GOT3 (cell line): Measurements from ENCODE around the gene CDH4.
"Not testable (repeated sequence)": the region's sequence is repeated elsewhere in the genome, so short reads cannot be mapped to it uniquely, and the experiment has no call there.

Experiments used
- DNase-seq: peaks from one replicate; lab custom pipeline; 2025; ENCODE audit warnings: mixed read lengths; lab: John Stamatoyannopoulos, UW

Gene CDH4

GRCh38 chr20:61963885-61964674 lies 712.0 kb downstream of the CDH4 start:
- DNase-seq, result no peak

GRCh38 chr20:61964675-61965605 lies 712.9 kb downstream of the CDH4 start:
- no peak for DNase-seq

GRCh38 chr20:61965606-61966491 lies 713.8 kb downstream of the CDH4 start:
- DNase-seq, result no peak

- DNase-seq, result no peak
Observed at GRCh38 chr20:61966492-61967244, 714.6 kb downstream of the CDH4 start.

GRCh38 chr20:61967300-61967699 lies 715.2 kb downstream of the CDH4 start:
- no peak for DNase-seq

- DNase-seq, result no peak
Observed at GRCh38 chr20:61968036-61968810, 716.2 kb downstream of the CDH4 start.

- no peak for DNase-seq
Observed at GRCh38 chr20:61968932-61969331, 716.9 kb downstream of the CDH4 start.

- no peak for DNase-seq
Observed at GRCh38 chr20:61969806-61970205, 717.7 kb downstream of the CDH4 start.

GRCh38 chr20:61970357-61970756 lies 718.3 kb downstream of the CDH4 start:
- DNase-seq, result no peak

GRCh38 chr20:61971595-61971994 lies 719.5 kb downstream of the CDH4 start:
- not testable (repeated sequence) for DNase-seq

GRCh38 chr20:61972636-61973508 lies 720.8 kb downstream of the CDH4 start:
- DNase-seq, result no peak

- DNase-seq, result no peak
Observed at GRCh38 chr20:61973515-61974356, 721.7 kb downstream of the CDH4 start.

- DNase-seq, result no peak
Observed at GRCh38 chr20:61974357-61974665, 722.2 kb downstream of the CDH4 start.

GRCh38 chr20:61975407-61976129 lies 723.5 kb downstream of the CDH4 start:
- no peak for DNase-seq

- DNase-seq, result no peak
Observed at GRCh38 chr20:61976263-61976643, 724.2 kb downstream of the CDH4 start.

GRCh38 chr20:61976644-61977418 lies 724.8 kb downstream of the CDH4 start:
- DNase-seq, result no peak

GRCh38 chr20:61977419-61977786 lies 725.3 kb downstream of the CDH4 start:
- DNase-seq, result no peak
